Measurements from ENCODE around the gene PLCL2.
A peak's percentile ranks its signal among the peaks of the same experiment; 100 is the strongest.

PLCL2 gene

DNA sequence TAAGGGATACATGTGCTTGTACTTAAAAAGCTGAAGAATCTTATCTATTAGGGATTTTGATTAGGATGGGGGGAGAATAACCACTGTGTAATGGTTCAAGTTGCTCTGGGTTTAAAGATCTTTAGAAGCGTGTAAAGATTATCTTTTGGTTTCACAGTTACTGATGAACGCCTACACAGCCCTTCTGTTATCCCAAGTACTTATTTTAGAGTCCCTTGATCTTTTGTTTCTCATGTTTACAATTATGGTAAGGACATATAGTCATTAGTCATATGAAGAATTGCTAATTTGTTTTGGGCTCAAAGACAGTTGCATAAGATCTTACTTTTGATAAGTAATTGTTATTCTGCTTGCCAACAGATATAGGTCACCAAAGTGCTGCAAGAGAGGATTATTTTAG, 160.1 kb downstream of the PLCL2 start:
- no peak for DNase-seq (ENCODE audit: low read depth in 2 of 2)

DNA sequence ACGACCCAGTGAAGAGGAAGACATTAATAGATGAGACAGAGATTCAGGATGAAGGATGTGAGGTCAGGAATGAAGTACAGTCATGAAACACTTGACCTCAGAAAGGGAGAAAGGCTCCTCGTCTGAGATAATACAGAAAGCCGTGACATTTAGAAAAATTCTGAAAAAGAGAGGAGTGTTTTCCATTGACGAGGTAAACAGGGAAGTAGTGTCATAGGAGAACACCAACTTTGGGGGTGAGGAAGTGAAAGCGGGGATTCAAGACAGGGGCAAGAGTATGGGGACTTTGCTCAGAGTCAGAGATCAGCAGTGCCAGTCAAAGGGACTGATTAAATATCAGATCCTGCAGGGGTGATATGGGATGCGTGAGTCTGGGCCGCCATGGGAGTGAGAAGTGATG, 160.9 kb downstream of the PLCL2 start:
- no peak for DNase-seq (ENCODE audit: low read depth in 2 of 2)

DNA sequence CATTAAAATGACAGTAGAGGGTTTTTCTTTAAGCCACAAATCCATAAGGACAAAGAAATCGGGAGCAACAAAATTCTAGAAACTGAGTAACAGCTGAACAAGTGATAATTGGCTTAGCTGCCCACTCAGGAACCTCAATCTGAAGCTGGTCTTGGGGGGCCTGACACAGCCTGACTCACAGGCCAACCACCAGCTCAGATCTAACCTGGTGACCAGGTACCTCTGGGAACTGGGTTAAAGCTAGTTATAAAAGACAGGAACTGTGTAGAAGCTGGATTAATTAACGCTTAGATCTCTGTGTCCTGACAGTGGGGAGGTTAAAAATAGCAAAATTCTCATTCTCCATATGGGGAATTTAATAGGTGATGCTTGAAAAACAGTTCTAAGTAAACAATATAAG, 161.9 kb downstream of the PLCL2 start:
- DNase-seq (ENCODE audit: low read depth in 2 of 2): no peak

DNA sequence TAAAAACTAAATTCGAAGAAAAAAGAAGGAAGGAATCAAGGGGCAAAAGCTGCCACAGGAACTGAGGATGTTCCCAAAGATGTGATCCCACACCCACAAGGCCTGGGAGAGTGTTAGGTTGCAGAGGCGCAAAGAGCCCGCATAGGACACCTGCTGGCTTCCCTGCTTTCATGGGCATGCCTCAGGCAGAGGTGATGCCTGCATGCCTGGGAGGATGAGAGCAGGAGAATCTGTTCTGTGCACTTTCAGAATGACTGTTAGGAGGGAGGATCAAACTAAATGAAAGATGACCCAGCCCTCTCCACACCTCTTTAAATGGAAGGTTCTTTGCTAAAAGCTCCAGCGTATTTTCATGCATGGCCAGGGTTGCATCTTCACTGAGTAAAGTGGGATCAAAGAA, 162.4 kb downstream of the PLCL2 start:
- no peak for DNase-seq (ENCODE audit: low read depth in 2 of 2)

DNA sequence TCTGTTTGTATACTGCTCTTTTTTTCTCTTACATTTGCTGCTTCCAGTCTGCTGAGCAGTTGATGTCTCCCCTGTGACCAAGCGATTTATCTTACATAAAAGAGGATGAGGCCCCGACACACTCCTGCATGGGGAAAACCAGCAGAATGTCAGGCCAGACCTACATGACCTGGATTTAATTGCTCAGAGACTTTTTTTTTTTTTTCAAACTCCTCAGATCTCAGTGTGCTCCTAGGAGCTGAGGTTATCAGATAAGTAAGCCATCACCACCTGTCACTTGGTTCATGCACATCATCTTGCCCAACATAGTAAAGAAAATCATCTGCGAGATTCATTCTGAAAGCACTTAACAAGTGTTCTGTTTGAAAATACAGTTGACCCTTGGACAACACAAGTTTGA, 163.1 kb downstream of the PLCL2 start:
- no peak for DNase-seq (ENCODE audit: low read depth in 2 of 2)

DNA sequence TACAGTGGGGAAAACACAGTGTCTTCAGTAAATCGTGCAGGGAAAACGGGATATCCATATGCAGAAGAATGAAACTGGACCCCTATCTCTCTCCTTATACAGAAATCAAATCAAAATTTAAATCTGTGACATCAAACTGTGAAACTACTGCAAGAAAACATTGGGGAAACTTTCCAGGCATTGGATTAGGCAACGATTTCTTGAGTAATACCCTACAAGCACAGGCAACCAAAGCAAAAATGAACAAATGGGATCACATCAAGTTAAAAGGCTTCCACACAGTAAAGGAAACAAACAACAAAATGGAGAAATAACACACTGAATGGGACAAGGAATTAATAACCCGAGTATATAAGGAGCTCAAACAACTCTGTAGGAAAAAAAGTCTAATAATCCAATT, 165.3 kb downstream of the PLCL2 start:
- no peak for DNase-seq (ENCODE audit: low read depth in 2 of 2)

DNA sequence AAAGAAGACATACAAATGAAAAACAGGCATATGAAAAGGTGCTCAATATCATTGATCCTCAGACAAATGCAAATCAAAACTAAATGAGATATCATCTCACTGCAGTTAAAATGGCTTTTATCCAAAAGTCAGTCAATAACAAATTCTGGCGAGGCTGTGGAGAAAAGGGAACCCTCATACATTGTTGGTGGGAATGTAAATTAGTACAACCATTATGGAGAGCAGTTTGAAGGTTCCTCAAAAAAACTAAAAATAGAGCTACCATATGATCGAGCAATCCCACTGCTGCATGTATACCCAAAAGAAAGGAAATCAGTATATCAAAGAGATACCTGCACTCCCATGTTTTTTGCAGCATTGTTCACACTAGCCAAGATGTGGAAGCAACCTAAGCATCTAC, 165.8 kb downstream of the PLCL2 start:
- DNase-seq (ENCODE audit: low read depth in 2 of 2): no peak

DNA sequence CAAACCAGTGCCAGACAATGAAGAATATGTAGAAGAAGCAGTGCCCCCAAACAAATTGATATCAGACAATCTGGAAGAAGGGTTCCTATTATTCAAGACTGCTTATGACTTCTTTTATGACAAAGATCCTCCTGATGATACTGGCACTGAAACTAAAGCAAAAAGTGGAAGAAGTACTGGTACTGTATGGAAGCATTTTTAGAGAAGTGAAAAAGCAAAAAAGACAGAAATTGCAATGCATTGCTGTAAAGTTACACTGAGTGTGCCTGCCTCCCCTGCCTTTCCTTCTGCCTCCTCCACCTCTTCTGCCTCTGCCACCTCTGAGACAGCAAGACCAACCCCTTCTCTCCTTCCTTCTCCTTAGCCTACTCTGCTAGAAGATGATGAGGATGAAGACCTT, 167.6 kb downstream of the PLCL2 start:
- DNase-seq (ENCODE audit: low read depth in 2 of 2): no peak

DNA sequence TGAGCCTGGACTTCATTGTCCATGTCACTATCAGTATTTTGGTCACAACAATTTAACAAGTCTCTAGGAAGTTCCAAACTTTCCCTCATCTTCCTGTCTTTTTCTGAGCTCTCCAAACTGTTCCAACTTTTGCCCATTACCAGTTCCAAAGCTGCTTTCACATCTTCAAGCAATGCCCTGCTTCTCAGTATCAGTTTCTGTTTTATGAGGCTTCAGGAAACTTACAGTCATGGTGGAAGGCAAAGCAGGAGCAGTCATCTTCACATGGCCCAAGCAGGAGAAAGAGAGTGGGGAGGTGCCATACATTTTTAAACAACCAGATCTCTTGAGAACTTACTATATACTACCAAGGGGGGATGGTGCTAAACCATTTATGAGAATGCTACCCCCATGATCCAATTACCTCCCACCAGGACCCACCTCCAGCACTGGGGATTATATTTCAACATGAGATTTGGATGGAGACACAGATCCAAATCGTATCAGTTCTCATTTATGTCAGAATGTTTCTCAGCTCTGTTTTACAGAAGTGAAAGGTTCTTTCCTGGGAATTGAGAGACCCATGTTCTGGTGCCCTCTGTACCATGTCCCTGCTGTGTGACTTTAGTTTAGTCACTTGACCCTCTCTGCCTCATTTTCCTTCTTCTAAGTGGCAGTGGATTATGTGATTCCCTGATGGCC, 169.7 kb downstream of the PLCL2 start:
- no peak for DNase-seq (ENCODE audit: low read depth in 2 of 2)

DNA sequence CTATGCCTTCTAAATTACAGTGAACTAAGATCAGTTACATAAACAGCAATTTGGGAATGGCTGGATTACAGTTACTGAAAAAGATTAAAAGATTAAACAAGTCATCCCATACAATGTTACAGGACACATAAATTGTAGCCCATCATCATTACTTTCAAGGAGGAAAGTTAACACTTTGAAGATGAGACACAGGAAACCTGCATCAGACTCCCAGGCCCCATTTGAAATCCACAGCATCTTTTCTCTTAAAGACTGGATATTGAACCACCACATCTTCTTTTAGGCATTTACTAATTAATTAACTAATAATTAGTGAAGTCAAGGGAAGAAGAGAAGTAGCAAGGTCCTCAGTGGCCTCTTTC, 170.2 kb downstream of the PLCL2 start:
- no peak for DNase-seq (ENCODE audit: low read depth in 2 of 2)

DNA sequence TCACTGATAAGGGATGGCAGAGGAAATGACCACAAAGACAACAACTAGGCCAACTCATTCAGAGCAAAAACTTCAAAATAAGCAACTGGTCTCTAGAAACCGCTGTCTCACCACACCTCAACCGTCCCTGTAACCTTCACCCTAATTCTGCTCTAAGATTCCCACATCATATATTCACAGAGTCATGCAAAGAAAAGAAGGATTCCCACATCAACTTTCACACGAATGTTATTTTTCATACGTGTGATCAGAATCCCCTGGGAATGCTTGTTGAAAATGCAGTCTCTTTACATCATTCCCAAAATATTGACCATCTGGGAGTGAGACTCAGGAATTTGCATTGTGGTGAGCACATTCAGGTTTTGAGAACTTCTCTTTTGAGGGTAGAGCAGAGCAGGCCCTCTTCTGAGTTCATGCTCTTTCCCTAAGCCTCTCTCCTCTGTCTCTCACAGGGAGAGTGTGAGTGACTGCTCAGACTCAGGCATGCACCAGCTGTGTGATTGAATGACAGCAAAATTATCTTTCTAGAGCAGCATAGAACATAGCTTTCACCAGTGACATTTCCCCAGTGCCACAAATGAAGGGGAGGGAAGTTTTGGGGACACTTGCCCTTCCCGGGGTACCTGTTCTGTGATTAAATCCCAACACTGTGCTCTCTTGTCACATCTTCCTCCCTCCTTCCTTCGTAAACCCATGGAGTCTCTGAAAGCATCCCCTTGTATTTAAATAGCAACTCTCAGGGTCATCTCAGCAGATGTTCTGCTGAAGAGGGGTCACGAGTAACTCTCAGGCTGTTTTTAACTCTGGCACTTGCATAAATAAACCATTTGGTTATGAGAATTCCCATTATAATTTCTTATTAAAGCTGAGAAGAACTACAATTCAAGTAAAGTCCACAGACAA, 170.9 kb downstream of the PLCL2 start:
- DNase-seq (ENCODE audit: low read depth in 2 of 2): peak; percentile 89 to 91

DNA sequence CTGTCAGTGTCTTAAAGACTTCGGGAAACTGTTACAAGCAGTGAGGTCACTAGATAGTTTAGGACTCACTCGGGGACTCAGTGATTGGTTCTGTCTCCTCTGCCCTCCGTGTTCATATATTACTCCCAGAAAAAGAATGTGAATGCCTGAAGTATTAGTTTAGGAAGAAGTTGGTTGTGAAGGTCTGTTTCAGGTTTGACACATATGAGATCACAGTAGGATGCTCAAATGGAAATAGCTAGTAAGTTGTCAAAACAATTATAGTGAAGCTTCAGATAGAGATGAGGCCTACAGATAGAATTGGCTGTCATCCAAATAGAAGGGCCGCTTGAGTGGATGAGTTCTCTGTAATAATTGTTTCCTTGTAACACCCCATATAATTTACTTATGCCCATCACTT, 172.6 kb downstream of the PLCL2 start:
- DNase-seq (ENCODE audit: low read depth in 2 of 2): peak; percentile 58 to 63

DNA sequence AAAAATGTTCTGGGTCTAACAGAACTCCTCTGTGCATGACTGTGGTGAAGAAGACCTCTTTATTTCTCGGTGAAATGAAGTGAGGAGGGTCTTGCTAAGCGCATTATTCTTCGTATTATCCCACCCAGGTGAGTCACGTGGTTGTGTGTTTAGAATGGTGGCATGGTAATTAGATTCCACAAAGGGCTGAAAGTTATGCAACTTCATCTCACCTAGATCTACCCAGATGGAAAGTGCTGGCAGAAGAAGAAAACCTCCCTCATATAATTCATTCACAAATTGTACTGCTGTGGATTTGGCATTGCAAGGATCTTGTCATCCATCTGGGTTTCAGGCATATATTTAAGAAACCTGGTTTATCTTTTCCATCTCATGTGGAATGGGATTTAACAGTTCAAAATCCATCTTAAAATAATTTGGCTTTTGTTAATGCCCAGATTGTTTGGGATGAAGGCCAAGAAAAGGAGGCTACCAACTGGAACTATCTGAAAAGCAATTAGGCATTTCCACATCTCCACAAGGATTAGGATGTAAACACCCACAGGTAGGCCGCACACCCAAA, 175.3 kb downstream of the PLCL2 start:
- no peak for DNase-seq (ENCODE audit: low read depth in 2 of 2)

DNA sequence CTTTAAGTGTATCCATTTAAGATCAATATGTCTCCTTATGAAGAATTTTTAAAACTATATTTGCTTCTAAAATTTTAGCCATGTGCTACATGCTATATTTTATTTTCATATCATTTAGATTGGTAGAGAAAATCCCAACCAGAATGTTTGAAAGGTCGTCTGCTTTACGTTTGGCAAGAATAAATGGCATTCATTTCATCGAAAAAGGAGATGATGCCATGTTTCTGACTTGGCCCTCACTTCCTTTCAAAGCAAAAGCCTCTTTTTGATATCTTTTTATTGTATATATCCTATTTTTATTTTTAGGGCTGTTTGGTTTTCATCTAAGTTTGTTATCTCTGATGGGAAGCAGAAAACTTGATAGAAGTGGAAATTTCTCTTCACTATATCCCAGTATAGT, 176.2 kb downstream of the PLCL2 start:
- no peak for DNase-seq (ENCODE audit: low read depth in 2 of 2)

DNA sequence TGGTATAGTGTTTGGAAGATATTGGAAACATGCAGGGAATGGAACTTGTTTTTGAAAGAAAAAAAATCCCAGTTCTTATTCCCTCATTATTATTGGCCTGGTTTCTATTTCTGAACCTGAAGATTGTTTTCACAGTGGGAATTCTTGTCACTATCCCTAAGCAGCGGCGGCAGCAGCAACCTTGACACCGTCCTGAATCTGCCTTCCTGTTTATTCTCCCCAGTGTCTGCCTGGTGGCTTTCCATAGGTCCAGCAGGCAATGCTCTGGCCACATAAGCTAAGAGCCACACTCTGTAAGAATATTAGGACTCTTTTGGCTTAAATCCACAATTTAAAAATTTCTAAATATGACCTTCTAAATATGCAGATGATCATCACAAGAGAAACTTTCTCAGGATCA, 178.0 kb downstream of the PLCL2 start:
- DNase-seq (ENCODE audit: low read depth in 2 of 2): no peak

DNA sequence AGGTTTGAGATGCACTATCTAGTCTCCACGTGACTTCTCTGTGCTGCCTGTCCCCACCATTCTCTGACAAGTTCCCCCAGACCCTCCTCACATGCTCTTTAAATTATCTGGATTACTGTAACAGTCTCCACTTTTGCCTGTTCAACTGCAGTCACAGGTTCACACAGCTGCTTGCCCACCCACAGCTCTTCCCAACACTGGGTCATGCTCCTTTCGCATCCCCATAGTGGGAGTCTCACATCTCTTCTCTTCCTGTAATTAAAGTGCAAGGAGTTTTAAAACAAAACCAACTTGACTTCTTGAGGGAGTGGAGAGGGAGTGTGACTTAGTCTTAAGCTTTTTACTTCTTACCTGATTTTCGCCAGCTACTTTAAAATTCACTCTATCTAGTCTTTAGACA, 178.8 kb downstream of the PLCL2 start:
- no peak for DNase-seq (ENCODE audit: low read depth in 2 of 2)

DNA sequence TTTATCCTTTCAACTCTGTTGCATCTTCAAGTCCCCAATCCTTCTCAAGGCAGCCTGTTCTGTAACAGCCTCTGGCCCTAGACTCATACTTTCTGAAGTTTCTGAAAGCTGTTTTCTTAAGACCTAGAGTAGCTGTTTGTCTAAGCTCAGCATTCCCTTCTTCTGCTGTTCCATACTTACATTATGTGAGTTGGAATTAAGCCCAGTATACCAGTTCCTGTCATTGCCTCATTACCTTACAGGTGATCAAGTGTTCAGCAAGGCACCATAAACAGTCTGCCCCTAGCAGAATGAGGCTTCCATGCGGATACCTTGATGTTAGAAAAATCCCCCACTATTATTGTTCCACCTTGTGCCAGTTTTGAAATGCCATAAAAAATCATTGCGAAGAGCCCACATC, 180.6 kb downstream of the PLCL2 start:
- DNase-seq (ENCODE audit: low read depth in 2 of 2): no peak

DNA sequence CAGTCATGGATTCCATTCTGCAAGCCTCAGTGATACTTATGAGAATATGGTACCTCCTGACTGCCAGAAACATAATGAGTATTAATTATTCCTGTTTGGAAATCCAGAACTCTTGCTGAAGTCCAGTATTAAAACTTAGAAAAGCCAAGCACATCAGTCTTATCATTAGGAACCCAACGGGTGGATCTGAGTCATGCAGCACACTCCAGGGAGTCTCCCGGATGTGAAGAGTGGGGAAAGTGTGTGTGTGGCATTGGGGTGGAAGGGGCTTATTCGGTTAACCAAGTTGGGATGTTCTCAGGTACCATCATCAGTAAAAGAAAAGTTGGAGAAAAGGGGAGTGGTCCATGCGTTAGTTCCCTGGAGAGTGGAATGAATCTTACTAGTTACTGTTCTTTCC, 181.1 kb downstream of the PLCL2 start:
- no peak for DNase-seq (ENCODE audit: low read depth in 2 of 2)

DNA sequence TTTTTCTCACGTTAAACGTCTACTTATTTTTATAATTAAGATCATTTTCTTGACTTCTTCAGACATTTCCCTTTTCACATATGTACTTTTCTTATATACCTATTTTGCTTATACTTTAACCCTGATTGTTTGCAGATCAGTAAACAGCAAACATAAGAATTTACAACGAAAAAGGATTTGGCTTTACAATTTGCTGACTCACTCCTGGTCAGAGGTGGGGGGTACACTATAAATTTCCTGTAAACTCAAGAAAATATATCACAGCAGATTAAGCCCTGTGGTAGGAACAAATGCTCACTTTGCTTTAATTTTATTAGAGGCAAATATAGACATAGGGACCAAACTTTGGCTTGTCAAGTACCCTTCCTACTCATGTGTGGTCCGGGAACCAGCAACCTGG, 185.0 kb downstream of the PLCL2 start:
- DNase-seq (ENCODE audit: low read depth in 2 of 2): no peak

DNA sequence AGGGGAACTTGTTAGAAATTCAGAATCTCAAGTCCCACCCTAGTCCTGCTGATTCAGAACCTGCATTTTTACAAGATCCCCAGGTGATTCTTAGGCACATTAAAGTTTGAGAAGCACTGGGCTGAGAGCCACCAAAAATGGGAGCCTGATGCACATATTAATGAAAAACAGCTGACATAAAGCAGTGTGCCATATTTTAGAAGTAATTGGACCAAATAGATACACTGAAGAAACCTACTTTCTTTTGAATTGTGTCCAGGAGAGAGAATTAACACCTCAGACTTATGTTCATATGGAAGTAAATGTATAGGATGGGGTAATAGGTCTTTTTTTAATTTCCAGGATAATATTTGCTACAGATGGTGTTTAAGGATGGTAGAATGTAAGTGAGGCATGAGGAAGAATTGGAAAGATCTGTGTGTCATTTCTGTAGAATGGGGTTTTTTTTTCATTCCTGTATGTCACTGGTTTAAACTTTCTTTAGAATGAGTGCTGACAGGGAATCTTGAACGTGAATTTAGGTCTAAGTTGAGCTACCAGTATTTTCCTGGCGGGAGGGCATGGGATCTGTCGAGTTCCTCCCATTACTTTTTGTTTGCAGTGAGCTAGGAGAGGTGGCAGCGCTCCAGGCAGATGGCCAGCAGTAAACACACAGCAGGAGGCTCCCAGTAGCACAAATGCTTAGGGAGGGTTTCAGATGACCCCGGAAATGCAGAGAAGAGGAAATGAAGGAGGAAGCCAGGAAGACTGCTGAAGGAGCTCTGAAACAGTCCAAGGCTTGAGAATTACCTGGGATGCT, 185.6 kb downstream of the PLCL2 start:
- peak in 1 of 2 experiments; percentile 5 for DNase-seq (ENCODE audit: low read depth in 2 of 2)

DNA sequence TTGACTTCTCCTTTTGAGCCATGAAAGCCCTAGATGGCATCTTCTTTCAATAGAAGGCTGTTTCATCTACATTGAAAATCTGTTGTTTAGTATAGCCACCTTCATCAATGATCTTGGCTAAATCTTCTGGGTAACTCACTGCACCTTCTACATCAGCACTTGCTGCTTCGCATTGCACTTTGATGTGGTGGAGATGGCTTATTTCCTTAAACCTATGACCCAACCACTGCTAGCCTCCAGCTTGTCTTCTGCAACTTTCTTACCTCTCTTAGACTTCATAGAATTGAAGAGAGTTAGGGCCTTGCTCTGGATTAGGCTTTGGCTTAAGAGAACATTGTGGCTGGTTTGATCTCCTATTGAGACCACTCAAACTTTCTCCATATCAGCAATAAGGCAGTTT, 189.8 kb downstream of the PLCL2 start:
- no peak for DNase-seq (ENCODE audit: low read depth in 2 of 2)

DNA sequence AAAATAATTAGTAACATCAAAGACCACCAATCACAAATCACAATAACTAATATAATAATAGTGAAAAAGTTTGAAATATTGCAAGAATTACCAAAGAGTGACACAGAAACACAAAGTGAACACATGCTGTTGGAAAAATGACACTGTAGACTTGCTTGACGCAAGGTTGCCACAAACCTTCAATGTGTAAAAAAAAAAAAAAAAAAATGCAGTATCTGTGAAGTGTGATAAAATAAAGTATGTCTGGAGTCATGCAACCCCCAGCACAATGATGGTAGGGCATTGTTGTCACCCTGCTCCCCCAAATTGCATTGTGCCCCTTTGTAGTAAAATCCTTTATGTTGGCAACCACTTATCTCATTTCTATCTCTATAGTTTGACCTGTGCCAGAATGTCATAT, 190.6 kb downstream of the PLCL2 start:
- DNase-seq (ENCODE audit: low read depth in 2 of 2): no peak
